GM18517 (cell line): Measurements from ENCODE around the gene ARHGAP32.

Source experiments
- ATAC-seq: cut with Tn5 transposase; IDR thresholded peaks from one replicate; pipeline ENCODE4 v1.9.1; 2021; ENCODE audit warnings: mild to moderate bottlenecking, moderate library complexity; ENCODE audit not compliant: unreplicated experiment

Gene ARHGAP32

GRCh38 chr11:129117595-129118350, 74.4 kb downstream of the ARHGAP32 start:
- peak; percentile 58 for ATAC-seq

GRCh38 chr11:129115652-129116586, 76.2 kb downstream of the ARHGAP32 start:
- no peak for ATAC-seq

- ATAC-seq, result no peak
Measured at GRCh38 chr11:129109701-129110100, 82.4 kb downstream of the ARHGAP32 start.

- ATAC-seq, result no peak
Measured at GRCh38 chr11:129106788-129107187, 85.3 kb downstream of the ARHGAP32 start.

GRCh38 chr11:129102756-129103155, 89.4 kb downstream of the ARHGAP32 start:
- no peak for ATAC-seq

GRCh38 chr11:129102225-129102624, 89.9 kb downstream of the ARHGAP32 start:
- ATAC-seq, result no peak

- ATAC-seq, result no peak
Measured at GRCh38 chr11:129093283-129093682, 98.8 kb downstream of the ARHGAP32 start.

GRCh38 chr11:129090056-129090455, 102.1 kb downstream of the ARHGAP32 start:
- no peak for ATAC-seq

GRCh38 chr11:129089279-129089678, 102.8 kb downstream of the ARHGAP32 start:
- ATAC-seq, result no peak

GRCh38 chr11:129086976-129087375, 105.1 kb downstream of the ARHGAP32 start:
- ATAC-seq, result no peak

- ATAC-seq, result no peak
Measured at GRCh38 chr11:129077191-129077590, 114.9 kb downstream of the ARHGAP32 start.

GRCh38 chr11:129075757-129076156, 116.4 kb downstream of the ARHGAP32 start:
- ATAC-seq, result no peak

- no peak for ATAC-seq
Measured at GRCh38 chr11:129067454-129067853, 124.7 kb downstream of the ARHGAP32 start.

- no peak for ATAC-seq
Measured at GRCh38 chr11:129066229-129066628, 125.9 kb downstream of the ARHGAP32 start.

GRCh38 chr11:129063118-129063517, 129.0 kb downstream of the ARHGAP32 start:
- ATAC-seq, result no peak

GRCh38 chr11:129061492-129062230, 130.5 kb downstream of the ARHGAP32 start:
- ATAC-seq, result no peak

- ATAC-seq, result no peak
Measured at GRCh38 chr11:129056916-129057315, 135.2 kb downstream of the ARHGAP32 start.

- no peak for ATAC-seq
Measured at GRCh38 chr11:129055196-129055595, 136.9 kb downstream of the ARHGAP32 start.

GRCh38 chr11:129048911-129049310, 143.2 kb downstream of the ARHGAP32 start:
- no peak for ATAC-seq

GRCh38 chr11:129045150-129045549, 147.0 kb downstream of the ARHGAP32 start:
- no peak for ATAC-seq

- ATAC-seq, result no peak
Measured at GRCh38 chr11:129042503-129042902, 149.6 kb downstream of the ARHGAP32 start.
